ENCODE measurements around the gene LRRC27.

The LRRC27 gene

DNA sequence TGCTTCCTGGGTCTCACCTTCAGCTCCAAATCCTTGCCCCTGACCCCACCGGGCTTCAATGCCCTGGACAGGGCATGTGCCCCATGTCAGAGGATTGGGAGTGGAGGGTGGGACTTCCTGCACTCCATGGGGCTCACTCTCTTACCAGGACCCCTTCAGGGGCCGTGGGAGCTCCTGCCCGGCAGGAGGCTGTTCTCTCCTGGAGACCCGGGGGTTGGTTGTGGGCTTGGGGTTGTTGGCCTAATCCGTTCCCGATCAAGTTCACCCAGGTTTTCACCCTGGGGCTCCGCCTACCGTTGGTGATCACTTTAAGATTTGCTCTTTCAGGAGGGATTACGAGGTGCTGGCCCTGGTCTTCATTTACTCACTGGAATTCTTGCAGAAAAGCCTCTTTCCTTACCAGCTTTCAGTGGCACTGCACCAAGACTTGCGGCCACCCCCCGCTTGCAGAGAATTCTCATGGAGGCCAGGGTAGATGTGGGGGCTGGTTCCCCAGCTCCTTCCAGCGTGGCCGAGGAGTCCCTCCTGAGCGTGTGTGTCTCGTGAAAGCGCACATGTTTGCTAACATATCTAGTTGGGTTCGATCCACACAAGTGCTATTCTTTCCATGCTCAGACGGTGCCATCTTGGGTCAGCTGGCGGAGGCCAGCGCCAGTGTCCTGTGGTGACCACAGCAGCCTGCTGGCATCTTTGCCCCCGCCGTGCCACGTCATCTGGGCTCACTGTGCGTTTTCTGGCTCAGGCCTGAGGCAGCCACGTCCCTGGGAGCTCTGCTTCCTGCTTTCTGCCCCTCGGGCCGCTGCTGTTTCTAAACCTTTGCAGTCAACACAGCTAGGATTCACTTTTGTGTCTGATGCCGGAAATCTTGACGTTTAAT, 80.6 kb downstream of the LRRC27 start:
- CTCF ChIA-PET, result interaction anchor here (1.5 kb wide), 1 partner anchor 8 kb away, joined by 4 read pairs; no protein-coding TSS in a partner anchor
- POLR2A ChIA-PET, result no interaction called here
- TF ChIP-seq, protein P1, sequence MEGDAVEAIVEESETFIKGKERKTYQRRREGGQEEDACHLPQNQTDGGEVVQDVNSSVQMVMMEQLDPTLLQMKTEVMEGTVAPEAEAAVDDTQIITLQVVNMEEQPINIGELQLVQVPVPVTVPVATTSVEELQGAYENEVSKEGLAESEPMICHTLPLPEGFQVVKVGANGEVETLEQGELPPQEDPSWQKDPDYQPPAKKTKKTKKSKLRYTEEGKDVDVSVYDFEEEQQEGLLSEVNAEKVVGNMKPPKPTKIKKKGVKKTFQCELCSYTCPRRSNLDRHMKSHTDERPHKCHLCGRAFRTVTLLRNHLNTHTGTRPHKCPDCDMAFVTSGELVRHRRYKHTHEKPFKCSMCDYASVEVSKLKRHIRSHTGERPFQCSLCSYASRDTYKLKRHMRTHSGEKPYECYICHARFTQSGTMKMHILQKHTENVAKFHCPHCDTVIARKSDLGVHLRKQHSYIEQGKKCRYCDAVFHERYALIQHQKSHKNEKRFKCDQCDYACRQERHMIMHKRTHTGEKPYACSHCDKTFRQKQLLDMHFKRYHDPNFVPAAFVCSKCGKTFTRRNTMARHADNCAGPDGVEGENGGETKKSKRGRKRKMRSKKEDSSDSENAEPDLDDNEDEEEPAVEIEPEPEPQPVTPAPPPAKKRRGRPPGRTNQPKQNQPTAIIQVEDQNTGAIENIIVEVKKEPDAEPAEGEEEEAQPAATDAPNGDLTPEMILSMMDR (IDR thresholded peaks at IDR 0.05; ENCODE audit: control extremely low read depth, extremely low read depth, low read depth, missing control alignments), result no peak
- no peak for DNase-seq (ENCODE audit: extremely low spot score)

DNA sequence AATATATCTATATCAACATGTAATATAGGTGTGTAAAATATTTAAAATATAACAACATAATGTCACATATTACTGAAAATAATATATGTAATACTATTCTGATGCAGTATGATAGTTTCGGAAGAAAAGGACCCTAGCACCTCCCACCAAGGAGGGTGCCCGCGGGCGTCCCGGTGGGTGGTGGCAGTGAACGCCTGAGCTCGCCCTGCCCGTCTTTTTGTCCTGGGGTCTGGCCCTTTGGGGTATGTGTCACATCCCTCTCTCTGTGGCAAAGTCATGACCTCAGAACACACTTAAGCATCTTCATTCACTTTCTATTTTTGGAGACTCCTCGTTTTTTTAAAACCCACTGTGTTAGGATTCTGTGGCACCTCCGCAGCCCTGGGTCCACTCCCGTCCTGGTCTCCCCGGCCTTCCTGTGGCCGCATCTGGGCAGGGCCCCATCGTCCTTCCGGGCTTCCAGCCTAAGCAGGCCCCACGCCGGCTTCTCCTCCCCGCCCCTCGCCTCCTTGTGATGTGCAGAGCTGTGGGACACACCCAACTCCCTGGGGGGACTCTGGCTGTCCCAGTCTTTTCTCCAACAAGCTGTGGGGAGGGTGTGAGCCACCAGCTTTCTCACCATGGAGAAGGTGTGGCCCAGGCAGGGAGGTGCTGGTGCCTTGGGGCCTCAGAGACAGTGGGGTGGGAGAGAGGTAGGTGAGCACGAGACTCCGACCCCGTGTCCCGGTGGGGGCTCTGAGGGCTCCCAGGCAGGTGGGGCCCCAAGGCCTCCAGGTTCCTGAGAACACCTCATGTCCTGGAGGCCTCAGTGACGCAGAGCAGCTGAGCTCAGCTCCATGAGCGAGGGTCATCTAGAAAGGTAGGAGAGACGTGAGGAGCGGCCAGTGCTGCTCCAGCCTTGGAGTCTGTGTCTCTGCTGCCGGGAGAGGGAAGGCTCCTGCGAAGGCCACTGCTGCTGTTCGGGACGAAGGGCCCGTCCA, 81.5 kb downstream of the LRRC27 start:
- DNase-seq (ENCODE audit: extremely low spot score), result no peak
- POLR2A ChIA-PET, result no interaction called here
- CTCF ChIA-PET, result interaction anchor here (1.5 kb wide), 1 partner anchor 7 kb away, joined by 4 read pairs; no protein-coding TSS in a partner anchor
- TF ChIP-seq, protein P1 (IDR thresholded peaks at IDR 0.05; ENCODE audit: control extremely low read depth, extremely low read depth, low read depth, missing control alignments), result no peak

DNA sequence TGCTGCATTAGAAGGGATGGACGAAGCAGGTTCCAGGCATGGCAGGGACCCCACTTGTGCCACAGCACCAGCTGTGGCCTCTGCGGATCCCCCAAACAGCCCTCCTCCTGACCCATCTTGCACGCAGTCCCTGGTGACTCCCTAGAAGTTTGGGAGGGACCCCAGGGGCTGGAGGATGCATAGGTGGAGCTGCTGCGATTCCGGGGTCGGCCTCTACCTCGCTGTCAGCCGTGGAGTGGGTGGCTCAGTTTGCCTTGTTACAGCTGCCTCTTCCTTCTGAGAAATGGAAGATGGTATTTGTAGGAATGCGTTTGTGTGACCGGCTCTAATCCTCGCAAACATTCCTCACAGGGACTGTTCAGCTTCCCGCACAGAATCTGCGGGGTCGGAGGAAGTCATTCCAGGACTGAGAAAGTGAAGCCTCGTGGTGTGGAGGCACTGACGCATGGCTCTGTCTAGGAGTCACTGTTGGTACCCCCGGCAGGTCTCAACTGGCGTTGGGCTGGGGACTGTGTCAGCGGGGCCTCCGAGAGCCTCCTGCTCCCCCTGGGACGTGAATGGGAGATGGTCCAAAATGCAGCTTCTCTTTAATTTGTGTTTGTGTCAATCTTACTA, 82.5 kb downstream of the LRRC27 start:
- ChIA-PET POLR2A (no interaction called here), CTCF (no interaction called here)
- TF ChIP-seq, protein P1 (IDR thresholded peaks at IDR 0.05; ENCODE audit: control extremely low read depth, extremely low read depth, low read depth, missing control alignments), result no peak
- DNase-seq (ENCODE audit: extremely low spot score), result no peak

DNA sequence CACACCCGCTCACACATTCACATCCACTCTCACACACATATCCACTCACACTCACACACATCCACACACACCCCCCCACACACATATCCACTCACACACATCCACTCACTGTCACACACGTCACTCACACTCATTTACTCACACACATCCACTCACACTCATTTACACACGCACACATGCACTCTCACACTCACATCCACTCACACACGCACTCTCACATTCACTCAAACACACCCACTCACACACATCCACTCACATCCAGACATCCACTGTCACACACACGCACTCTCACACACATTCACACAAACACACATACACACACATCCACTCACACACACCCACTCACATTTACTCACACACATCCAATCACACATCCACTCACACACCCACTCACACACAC, 83.3 kb downstream of the LRRC27 start:
- CTCF ChIA-PET, result no interaction called here
- POLR2A ChIA-PET, result no interaction called here
- DNase-seq (ENCODE audit: extremely low spot score), result no peak
- TF ChIP-seq, protein P1 (IDR thresholded peaks at IDR 0.05; ENCODE audit: control extremely low read depth, extremely low read depth, low read depth, missing control alignments), result no peak

DNA sequence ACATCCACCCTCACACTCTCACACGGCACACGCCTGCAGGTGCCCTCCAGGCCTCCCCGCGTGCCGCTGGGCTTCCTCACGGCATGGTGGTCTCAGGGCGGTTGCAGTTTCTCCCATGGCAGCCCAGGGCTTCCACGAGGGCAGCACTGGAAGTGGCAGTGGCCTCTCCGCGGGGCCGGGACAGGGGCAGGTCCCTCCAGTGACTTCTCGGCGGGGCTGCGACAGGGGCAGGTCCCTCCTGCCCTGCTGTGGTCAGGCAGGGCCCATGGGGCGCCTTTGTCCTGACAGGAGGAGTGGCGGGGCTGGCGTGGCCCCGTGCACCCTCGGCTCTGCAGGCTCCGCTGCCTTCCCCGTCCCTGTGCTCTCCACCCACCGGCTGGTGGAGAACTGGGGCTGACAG, 84.0 kb downstream of the LRRC27 start:
- CTCF ChIA-PET, result no interaction called here
- TF ChIP-seq, protein P1 (IDR thresholded peaks at IDR 0.05; ENCODE audit: control extremely low read depth, extremely low read depth, low read depth, missing control alignments), result no peak
- POLR2A ChIA-PET, result no interaction called here
- no peak for DNase-seq (ENCODE audit: extremely low spot score)

Data from GM10248 (cell line).